ENCODE results near the gene ICAM1. TPM values are rescaled to one million over a fixed set of nuclear protein-coding genes. Genes with fewer than 3 reads are reported as not detected.

The ICAM1 gene
- total and polyA plus RNA-seq, 2 of the 13 experiments (the other 11 are each of a cell fraction or from before 2014, with no cell fraction given): 37.9 to 98.4 TPM

DNA sequence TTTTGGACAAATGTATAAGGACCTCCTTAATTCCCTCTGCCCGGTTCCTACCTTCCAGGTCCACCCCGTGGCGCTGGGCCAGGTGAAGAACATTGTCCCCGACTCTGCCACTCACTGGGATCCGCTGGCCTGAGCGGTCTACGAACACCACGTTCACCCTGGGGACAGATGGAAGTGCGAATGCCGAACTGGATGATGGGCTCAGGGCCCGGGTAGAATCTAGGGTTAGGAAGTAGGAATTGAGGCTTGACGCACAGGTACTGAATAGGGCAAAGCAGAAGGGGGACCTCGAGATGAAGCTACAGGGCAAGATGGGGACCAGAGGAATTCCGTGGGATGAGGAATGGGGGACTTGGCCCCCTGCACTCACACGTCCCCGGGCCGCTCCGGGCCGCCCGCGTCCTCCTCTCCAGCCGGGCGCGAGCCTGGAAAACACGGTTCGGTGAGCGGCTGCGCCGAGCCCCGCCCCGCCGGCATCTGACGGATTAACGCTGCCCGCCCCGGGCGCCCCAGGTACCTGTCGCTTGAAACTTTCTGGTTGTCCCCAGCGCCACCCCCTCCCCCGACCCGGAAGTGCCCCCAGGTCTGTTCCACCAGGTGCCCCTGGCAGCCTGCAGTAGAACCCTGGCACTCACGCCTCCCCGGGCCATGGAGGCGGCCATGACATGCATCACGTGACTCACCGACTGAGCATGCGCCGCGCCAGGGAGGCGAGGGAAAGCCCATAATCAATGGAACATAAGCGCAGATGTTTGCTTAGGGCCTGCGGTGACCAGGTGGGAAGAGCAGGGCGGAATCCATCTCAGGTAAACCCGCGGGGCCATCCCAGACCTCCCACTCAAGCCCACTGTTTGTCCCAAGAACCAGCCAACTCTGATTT, 44.7 kb downstream of the ICAM1 start, which contains the start of gene FDX2 (continued):
- TF ChIP-seq, protein P1, sequence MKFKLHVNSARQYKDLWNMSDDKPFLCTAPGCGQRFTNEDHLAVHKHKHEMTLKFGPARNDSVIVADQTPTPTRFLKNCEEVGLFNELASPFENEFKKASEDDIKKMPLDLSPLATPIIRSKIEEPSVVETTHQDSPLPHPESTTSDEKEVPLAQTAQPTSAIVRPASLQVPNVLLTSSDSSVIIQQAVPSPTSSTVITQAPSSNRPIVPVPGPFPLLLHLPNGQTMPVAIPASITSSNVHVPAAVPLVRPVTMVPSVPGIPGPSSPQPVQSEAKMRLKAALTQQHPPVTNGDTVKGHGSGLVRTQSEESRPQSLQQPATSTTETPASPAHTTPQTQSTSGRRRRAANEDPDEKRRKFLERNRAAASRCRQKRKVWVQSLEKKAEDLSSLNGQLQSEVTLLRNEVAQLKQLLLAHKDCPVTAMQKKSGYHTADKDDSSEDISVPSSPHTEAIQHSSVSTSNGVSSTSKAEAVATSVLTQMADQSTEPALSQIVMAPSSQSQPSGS (CRISPR knock-in tag; IDR thresholded peaks at IDR 0.05): 0 out of 2 replicates have a peak, but pooled peaks have one; percentile 12
- TF ChIP-seq EHMT2 (IDR thresholded peaks at IDR 0.05; ENCODE audit: borderline replicate concordance, low read depth, low read length) (no peak), ZNF335 (CRISPR knock-in tag; IDR thresholded peaks at IDR 0.05) (0 out of 2 replicates have a peak, but pooled peaks have one; percentile 30), RXRA (CRISPR knock-in tag; IDR thresholded peaks at IDR 0.05) (peak; percentile 61; the same call in 1 of the 2 replicates), HOXA9 (CRISPR knock-in tag; IDR thresholded peaks at IDR 0.05; ENCODE audit: borderline replicate concordance) (0 out of 2 replicates have a peak, but pooled peaks have one; percentile 63), AGO1 (IDR thresholded peaks at IDR 0.05; ENCODE audit: low read depth, low read length, poor library complexity, severe bottlenecking) (peak; percentile 81), ZNF589 (CRISPR knock-in tag; conservative IDR thresholded peaks at IDR 0.05) (peak; percentile 31; the same call in 1 of the 2 replicates), ZNF124 (CRISPR knock-in tag; IDR thresholded peaks at IDR 0.05) (peak; percentile 26; the same call in 1 of the 2 replicates), ETV5 (CRISPR knock-in tag; IDR thresholded peaks at IDR 0.05; ENCODE audit: borderline replicate concordance) (peak; percentile 56; the same call in 1 of the 2 replicates), ZFP36L1 (CRISPR knock-in tag; IDR thresholded peaks at IDR 0.05) (0 out of 2 replicates have a peak, but pooled peaks have one; percentile 34), SRF (IDR thresholded peaks at IDR 0.05; ENCODE audit: low read depth, low read length) (0 out of 2 replicates have a peak, but pooled peaks have one; percentile 40), SATB2 (CRISPR knock-in tag; IDR thresholded peaks at IDR 0.05) (no peak), HNRNPL (IDR thresholded peaks at IDR 0.05; ENCODE audit: low read depth, low read length) (peak; percentile 88; the same call in 1 of the 2 replicates), ZNF670 (CRISPR knock-in tag; IDR thresholded peaks at IDR 0.05; ENCODE audit: borderline replicate concordance) (no peak)
- TF ChIP-seq, protein P2, sequence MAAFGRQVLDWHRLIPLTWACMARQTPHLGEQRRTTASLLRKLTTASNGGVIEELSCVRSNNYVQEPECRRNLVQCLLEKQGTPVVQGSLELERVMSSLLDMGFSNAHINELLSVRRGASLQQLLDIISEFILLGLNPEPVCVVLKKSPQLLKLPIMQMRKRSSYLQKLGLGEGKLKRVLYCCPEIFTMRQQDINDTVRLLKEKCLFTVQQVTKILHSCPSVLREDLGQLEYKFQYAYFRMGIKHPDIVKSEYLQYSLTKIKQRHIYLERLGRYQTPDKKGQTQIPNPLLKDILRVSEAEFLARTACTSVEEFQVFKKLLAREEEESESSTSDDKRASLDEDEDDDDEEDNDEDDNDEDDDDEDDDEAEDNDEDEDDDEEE (CRISPR knock-in tag; IDR thresholded peaks at IDR 0.05): peak; percentile 73; the same call in 1 of the 2 replicates
- TF ChIP-seq, protein P3, sequence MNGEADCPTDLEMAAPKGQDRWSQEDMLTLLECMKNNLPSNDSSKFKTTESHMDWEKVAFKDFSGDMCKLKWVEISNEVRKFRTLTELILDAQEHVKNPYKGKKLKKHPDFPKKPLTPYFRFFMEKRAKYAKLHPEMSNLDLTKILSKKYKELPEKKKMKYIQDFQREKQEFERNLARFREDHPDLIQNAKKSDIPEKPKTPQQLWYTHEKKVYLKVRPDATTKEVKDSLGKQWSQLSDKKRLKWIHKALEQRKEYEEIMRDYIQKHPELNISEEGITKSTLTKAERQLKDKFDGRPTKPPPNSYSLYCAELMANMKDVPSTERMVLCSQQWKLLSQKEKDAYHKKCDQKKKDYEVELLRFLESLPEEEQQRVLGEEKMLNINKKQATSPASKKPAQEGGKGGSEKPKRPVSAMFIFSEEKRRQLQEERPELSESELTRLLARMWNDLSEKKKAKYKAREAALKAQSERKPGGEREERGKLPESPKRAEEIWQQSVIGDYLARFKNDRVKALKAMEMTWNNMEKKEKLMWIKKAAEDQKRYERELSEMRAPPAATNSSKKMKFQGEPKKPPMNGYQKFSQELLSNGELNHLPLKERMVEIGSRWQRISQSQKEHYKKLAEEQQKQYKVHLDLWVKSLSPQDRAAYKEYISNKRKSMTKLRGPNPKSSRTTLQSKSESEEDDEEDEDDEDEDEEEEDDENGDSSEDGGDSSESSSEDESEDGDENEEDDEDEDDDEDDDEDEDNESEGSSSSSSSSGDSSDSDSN (CRISPR knock-in tag; IDR thresholded peaks at IDR 0.05): peak; percentile 85
- TF ChIP-seq, protein P4, sequence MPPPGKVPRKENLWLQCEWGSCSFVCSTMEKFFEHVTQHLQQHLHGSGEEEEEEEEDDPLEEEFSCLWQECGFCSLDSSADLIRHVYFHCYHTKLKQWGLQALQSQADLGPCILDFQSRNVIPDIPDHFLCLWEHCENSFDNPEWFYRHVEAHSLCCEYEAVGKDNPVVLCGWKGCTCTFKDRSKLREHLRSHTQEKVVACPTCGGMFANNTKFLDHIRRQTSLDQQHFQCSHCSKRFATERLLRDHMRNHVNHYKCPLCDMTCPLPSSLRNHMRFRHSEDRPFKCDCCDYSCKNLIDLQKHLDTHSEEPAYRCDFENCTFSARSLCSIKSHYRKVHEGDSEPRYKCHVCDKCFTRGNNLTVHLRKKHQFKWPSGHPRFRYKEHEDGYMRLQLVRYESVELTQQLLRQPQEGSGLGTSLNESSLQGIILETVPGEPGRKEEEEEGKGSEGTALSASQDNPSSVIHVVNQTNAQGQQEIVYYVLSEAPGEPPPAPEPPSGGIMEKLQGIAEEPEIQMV (CRISPR knock-in tag; IDR thresholded peaks at IDR 0.05; ENCODE audit: low read depth): peak; percentile 20; the same call in 1 of the 2 replicates
- TF ChIP-seq, protein P5, sequence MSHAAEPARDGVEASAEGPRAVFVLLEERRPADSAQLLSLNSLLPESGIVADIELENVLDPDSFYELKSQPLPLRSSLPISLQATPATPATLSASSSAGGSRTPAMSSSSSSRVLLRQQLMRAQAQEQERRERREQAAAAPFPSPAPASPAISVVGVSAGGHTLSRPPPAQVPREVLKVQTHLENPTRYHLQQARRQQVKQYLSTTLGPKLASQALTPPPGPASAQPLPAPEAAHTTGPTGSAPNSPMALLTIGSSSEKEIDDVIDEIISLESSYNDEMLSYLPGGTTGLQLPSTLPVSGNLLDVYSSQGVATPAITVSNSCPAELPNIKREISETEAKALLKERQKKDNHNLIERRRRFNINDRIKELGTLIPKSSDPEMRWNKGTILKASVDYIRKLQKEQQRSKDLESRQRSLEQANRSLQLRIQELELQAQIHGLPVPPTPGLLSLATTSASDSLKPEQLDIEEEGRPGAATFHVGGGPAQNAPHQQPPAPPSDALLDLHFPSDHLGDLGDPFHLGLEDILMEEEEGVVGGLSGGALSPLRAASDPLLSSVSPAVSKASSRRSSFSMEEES (CRISPR knock-in tag; IDR thresholded peaks at IDR 0.05): peak; percentile 94
- TF ChIP-seq, protein P6, sequence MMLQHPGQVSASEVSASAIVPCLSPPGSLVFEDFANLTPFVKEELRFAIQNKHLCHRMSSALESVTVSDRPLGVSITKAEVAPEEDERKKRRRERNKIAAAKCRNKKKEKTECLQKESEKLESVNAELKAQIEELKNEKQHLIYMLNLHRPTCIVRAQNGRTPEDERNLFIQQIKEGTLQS (CRISPR knock-in tag; IDR thresholded peaks at IDR 0.05): no peak

All from HepG2 (cell line).